T1000 (cell line): Measurements from ENCODE around the gene ZNF215.
"Not testable (repeated sequence)": the region's sequence is repeated elsewhere in the genome, so short reads cannot be mapped to it uniquely, and the experiment has no call there.

Experiments used
- DNase-seq: peaks from one replicate; lab custom pipeline; 2025; ENCODE audit warnings: mixed read lengths; lab: John Stamatoyannopoulos, UW

ZNF215 gene

DNA sequence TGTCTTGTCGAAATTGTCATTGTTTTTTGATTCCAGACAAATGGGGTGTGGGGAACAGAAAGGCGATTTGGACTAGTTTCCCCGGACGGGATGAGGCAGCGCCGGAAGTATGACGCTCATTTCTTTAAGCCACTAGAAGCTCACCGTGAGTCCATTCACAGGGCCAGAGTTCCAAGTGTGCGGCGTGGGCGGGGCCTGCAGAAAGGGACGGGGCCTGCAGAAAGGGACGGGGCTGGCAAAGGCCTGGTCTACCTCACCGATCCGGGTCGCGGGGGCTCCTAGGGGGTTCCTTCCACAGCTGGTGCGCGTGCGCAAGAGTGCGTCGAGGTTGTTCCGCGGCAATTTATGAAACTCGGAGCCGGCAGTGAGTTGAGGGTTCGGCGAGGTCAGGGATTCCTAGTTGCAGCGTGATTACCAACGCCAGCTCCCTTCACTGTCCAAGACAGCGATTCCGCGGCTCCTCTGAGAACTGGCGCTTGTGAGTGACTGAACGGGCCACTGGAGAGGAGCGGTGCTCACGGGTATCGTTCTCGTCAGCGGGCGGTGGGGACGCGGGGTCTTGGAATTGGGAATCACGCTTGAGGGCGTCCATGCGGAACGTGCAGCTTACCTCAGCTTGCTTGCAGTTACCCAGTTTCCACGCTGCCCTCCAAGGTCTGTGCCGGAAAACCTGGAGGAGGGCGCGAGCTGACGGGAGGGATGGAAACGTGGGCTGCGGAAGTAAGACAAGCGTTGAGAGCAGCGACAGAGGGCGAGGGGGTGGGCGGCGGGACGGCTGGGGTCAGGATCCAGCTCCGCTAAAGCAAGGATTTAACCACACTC, at the start of gene ZNF215:
ZNF215 (plus strand) TSS at position 219 of the 822 bp plus-strand sequence. CDS start 5,847 bp downstream, outside the sequence.
- DNase-seq: peak; percentile 83

GRCh38 chr11:6876914-6877313, 49.3 kb upstream of the ZNF215 start:
- DNase-seq: no peak

DNA sequence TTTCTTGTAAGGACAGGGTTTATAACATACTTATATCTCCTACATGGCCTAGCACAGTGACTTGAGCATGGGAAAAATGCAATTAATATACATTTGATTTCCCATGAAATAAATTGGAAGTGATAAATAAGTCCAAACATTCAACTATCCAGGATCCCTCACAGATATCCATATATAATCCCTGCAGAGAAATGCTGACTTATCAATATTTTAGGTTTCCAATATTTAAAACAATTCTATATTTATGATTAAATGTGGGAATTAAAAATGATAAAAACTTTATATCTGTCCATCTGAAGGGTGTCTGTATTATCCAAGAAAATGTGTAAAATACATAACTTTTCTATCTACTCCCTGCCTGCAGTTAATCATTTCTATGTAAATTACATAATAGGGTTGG, 43.5 kb upstream of the ZNF215 start:
- no peak for DNase-seq

GRCh38 chr11:6887711-6888110, 38.5 kb upstream of the ZNF215 start:
- not testable (repeated sequence) for DNase-seq

DNA sequence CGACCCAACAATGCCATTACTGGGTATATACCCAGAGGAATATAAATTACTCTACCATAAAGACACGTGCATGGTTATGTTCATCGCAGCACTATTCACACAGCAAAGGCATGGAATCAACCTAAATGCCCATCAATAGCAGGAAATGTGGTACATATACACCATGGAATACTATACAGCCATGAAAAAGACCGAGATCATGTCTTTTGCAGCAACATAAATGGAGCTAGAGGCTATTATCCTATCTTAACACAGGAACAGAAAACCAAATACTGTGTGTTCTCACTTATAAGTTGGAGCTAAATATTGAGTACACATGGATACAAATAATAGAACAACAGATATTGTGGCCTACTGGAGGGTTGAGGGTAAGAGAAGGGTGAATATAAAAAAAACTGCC, 37.4 kb upstream of the ZNF215 start:
- no peak for DNase-seq

- DNase-seq: no peak
Measured at GRCh38 chr11:6889835-6890234, 36.4 kb upstream of the ZNF215 start.

- no peak for DNase-seq
Measured at GRCh38 chr11:6892400-6892799, 33.8 kb upstream of the ZNF215 start, which contains the start of gene OR2D2. TSS of gene OR2D2 (minus strand) at chr11:6892500. CDS start at chr11:6892500, 0 bp downstream.

- DNase-seq: no peak
Measured at GRCh38 chr11:6894097-6894496, 32.1 kb upstream of the ZNF215 start.

- no peak for DNase-seq
Measured at GRCh38 chr11:6895010-6895409, 31.2 kb upstream of the ZNF215 start.

- no peak for DNase-seq
Measured at GRCh38 chr11:6898911-6899310, 27.3 kb upstream of the ZNF215 start.

DNA sequence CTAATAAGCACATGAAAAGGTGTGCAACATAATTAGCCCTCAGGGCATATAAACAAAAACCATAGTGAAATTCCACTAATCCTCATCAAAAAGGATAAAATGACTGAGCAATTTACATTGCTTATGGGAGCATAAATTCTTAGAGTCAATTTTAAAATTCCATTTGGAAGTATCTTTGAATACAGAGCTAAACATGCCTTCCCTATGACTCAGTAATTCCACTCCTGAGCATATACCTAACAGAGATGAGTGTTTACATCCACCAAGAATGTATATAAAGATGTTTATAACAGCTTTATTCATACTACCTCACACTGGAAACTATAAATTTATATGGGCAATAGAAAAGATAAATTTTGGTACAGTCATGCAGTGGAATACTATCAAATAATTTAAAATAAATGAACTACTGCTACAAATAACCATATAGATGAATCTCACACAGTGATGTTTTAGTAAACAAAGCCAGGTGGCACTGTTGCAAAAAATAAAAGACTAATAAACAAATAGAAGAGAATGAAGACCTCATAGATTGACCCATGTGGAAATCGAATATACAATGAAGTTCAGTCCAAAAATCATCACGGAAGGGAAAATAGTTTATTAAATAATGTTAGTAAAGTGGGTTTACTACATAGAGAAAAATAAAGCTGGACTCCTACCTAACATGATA, 25.8 kb upstream of the ZNF215 start:
- no peak for DNase-seq

GRCh38 chr11:6904804-6905203, 21.4 kb upstream of the ZNF215 start:
- not testable (repeated sequence) for DNase-seq

- no peak for DNase-seq
Measured at GRCh38 chr11:6911378-6911777, 14.8 kb upstream of the ZNF215 start.

GRCh38 chr11:6911948-6912347, 14.3 kb upstream of the ZNF215 start:
- no peak for DNase-seq

DNA sequence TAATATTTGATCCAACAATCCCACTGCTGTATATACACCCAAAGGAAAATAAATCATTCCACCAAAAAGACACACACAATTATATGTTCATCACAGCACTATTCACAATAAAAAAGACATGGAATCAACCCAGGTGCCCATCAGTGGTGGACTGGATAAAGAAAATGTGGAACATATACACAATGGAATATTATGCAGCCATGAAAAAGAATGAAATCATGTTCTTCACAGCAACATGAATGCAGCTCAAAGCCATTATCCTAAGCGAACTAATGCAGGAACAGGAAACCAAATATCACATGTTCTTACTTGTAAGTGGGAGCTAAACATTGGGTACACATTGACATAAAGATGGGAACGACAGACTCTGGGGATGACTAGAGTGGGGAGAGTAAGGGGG, 6.5 kb upstream of the ZNF215 start:
- no peak for DNase-seq

- no peak for DNase-seq
Measured at GRCh38 chr11:6920702-6921101, 5.5 kb upstream of the ZNF215 start, which contains the start of gene OR2D3. TSS of gene OR2D3 (plus strand) at chr11:6921002. CDS start at chr11:6921002, 0 bp downstream.

DNA sequence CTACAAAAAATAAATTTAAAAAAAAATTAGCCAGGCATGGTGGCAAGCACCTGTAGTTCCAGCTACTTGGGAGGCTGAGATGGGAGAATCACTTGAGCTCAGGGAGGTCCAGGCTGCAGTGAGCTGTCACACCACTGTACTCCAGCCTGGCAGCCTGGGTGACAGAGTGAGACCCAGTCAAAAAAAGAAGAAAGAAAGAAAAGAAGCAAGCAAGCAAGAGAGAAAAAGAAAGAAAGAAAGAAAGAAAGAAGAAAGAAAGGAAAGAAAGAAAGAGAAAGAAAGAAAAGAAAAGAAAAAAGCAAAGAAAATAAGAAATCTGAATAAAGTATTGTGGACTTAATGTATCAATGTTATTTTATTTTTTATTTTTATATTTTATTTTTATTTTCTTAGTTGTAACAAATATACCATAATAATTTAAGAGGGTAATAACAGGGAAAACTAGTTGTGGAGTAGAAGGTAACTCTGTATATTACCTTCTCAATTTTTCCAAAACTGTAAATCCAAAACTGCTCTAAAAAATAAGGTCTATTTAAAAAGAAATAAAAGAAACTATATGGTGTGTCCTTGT, 1.1 kb upstream of the ZNF215 start:
- no peak for DNase-seq

DNA sequence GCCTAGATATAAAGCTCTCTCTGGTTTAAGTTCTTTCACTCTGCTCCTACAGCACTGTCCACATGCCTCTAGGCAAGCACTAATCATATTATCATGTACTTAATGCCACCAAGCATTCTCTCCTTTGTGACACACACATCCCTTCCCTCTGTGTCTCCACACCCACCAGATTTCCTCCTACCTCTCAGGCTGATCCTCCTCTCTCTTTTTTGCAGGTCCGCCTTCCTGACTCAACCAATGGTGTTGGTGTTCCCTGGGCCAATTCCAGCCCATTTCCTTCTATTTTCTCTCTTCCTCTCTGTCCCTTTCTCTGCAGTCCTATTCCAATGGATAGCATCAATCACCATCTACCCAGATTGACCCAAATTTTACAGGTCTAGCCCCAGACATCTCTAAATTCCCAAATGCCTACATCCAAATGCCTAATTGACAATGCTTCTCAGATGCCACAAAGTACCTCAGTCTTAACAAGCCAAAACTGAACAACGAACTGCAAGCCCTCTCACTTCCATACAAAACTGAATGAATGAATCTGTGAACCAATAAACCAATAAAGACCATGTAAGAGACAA, 504 bp upstream of the ZNF215 start:
- DNase-seq: peak; percentile 23

GRCh38 chr11:6927030-6927617, 898 bp downstream of the ZNF215 start:
- no peak for DNase-seq

GRCh38 chr11:6928916-6929315, 2.7 kb downstream of the ZNF215 start:
- no peak for DNase-seq

DNA sequence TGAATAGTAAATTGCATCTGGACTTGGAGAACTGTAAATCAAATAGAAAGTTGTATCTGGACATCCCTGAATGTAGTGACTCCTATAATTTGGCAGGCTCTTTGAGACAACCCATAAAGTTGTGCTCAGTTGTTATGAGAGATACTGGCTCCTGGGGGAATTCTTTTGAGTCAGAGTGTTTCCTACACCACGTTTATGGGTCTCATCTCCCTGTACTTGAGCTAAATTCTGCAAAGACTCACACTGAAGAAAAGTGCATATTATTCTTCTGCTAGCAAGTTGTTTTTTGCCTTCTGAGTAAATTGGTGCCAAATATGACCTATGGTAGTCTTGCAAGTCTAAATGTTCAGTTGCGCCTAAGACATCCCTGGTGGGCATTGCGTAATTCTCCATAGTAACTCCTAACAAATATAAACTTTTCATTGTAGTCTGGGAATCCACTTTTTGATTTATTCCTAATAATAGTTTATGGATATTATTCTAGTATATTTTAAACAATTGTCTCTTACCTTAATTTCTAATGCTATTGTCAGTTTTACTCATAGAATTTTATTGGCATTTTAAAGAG, 5.0 kb downstream of the ZNF215 start:
- no peak for DNase-seq

DNA sequence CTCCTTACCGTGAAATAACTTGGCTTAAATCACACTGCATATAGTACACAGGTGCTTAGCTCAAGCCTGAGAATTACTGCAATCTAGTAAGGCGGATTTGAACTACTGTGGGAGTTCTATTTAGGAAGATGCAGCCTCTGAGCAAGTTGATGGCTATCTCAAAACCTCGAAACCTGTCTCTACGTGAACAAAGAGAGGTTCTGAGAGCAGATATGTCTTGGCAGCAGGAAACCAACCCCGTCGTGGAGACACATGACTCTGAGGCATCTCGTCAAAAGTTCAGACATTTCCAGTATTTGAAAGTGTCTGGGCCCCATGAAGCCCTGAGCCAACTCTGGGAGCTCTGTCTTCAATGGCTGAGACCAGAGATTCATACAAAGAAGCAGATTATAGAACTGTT, 5.9 kb downstream of the ZNF215 start:
- DNase-seq: no peak
